ELF-1 (cell line): ENCODE measurements around the gene DMP1.

Experiments
- DNase-seq: peaks from one replicate; pipeline ENCODE4 v3.0.0-alpha.2; 2016; ENCODE audit warnings: low read depth, low spot score

Gene DMP1

GRCh38 chr4:87649980-87650379 is at the start of gene DMP1:
TSS of gene DMP1 (plus strand) at chr4:87650280. CDS start at chr4:87656493, 6,213 bp downstream.
- DNase-seq, result no peak

GRCh38 chr4:87601361-87601760 is 48.7 kb upstream of the DMP1 start:
- no peak for DNase-seq

- DNase-seq, result no peak
Observed at GRCh38 chr4:87608229-87608628, 41.9 kb upstream of the DMP1 start, which contains the start of gene DSPP. TSS of gene DSPP (plus strand) at chr4:87608529. CDS start at chr4:87610909, 2,380 bp downstream.

- DNase-seq, result no peak
Observed at GRCh38 chr4:87614292-87614890, 35.7 kb upstream of the DMP1 start.

GRCh38 chr4:87616268-87616667 is 33.8 kb upstream of the DMP1 start:
- no peak for DNase-seq

GRCh38 chr4:87620086-87620485 is 30.0 kb upstream of the DMP1 start:
- DNase-seq, result no peak

GRCh38 chr4:87620491-87620890 is 29.6 kb upstream of the DMP1 start:
- DNase-seq, result no peak

GRCh38 chr4:87622303-87622702 is 27.8 kb upstream of the DMP1 start:
- DNase-seq, result no peak

GRCh38 chr4:87624698-87625097 is 25.4 kb upstream of the DMP1 start:
- no peak for DNase-seq

- DNase-seq, result no peak
Observed at GRCh38 chr4:87631668-87632067, 18.4 kb upstream of the DMP1 start.

GRCh38 chr4:87632469-87632868 is 17.6 kb upstream of the DMP1 start:
- DNase-seq, result no peak

GRCh38 chr4:87633243-87633642 is 16.8 kb upstream of the DMP1 start:
- DNase-seq, result no peak

- DNase-seq, result no peak
Observed at GRCh38 chr4:87644286-87644685, 5.8 kb upstream of the DMP1 start.

GRCh38 chr4:87650938-87651337 is 858 bp downstream of the DMP1 start:
- DNase-seq, result no peak

- DNase-seq, result no peak
Observed at GRCh38 chr4:87651941-87652340, 1.9 kb downstream of the DMP1 start.

GRCh38 chr4:87654487-87655044 is 4.5 kb downstream of the DMP1 start:
- DNase-seq, result no peak

- DNase-seq, result no peak
Observed at GRCh38 chr4:87657525-87657924, 7.4 kb downstream of the DMP1 start.

GRCh38 chr4:87659247-87659931 is 9.3 kb downstream of the DMP1 start:
- no peak for DNase-seq

- DNase-seq, result no peak
Observed at GRCh38 chr4:87662871-87663270, 12.8 kb downstream of the DMP1 start.

- no peak for DNase-seq
Observed at GRCh38 chr4:87669373-87669772, 19.3 kb downstream of the DMP1 start.

GRCh38 chr4:87677731-87678130 is 27.7 kb downstream of the DMP1 start:
- DNase-seq, result no peak

GRCh38 chr4:87679449-87680169 is 29.5 kb downstream of the DMP1 start:
- peak; percentile 33 for DNase-seq
